NCI-H510A (cell line): ENCODE results near the gene USP43.
"Not testable (repeated sequence)": the region's sequence is repeated elsewhere in the genome, so short reads cannot be mapped to it uniquely, and the experiment has no call there.

Source experiments
- DNase-seq: peaks from one replicate; lab custom pipeline; 2025; lab: John Stamatoyannopoulos, UW

Gene USP43, protein sequence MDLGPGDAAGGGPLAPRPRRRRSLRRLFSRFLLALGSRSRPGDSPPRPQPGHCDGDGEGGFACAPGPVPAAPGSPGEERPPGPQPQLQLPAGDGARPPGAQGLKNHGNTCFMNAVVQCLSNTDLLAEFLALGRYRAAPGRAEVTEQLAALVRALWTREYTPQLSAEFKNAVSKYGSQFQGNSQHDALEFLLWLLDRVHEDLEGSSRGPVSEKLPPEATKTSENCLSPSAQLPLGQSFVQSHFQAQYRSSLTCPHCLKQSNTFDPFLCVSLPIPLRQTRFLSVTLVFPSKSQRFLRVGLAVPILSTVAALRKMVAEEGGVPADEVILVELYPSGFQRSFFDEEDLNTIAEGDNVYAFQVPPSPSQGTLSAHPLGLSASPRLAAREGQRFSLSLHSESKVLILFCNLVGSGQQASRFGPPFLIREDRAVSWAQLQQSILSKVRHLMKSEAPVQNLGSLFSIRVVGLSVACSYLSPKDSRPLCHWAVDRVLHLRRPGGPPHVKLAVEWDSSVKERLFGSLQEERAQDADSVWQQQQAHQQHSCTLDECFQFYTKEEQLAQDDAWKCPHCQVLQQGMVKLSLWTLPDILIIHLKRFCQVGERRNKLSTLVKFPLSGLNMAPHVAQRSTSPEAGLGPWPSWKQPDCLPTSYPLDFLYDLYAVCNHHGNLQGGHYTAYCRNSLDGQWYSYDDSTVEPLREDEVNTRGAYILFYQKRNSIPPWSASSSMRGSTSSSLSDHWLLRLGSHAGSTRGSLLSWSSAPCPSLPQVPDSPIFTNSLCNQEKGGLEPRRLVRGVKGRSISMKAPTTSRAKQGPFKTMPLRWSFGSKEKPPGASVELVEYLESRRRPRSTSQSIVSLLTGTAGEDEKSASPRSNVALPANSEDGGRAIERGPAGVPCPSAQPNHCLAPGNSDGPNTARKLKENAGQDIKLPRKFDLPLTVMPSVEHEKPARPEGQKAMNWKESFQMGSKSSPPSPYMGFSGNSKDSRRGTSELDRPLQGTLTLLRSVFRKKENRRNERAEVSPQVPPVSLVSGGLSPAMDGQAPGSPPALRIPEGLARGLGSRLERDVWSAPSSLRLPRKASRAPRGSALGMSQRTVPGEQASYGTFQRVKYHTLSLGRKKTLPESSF

GRCh38 chr17:9644910-9645751, at the start of gene USP43:
Gene USP43 (plus strand): TSS chr17:9645517. CDS start chr17:9645633, 116 bp downstream.
- peak; percentile 78 for DNase-seq

DNA sequence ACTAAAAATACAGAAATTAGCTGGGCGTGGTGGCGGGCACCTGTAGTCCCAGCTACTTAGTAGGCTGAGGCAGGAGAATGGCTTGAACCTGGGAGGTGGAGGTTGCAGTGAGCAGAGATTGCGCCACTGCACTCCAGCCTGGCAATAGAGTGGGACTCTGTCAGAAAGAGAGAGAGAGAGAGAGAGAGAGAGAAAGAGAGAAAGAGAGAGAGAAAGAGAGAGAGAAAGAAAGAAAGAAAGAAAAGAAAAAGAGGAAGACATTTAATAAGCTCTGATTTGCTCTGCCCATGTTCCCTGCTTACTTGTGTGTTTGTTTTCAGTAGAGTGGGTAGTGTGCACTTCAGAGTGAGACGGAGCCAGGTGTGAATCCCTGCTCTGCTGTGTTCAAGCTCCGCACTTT, 47.7 kb upstream of the USP43 start:
- DNase-seq = not testable (repeated sequence)

GRCh38 chr17:9598661-9599060, 46.7 kb upstream of the USP43 start:
- no peak for DNase-seq

- not testable (repeated sequence) for DNase-seq
These were observed 40.7 kb upstream of the USP43 start for GRCh38 chr17:9604583-9604982.

GRCh38 chr17:9606453-9606852, 38.9 kb upstream of the USP43 start:
- no peak for DNase-seq

DNA sequence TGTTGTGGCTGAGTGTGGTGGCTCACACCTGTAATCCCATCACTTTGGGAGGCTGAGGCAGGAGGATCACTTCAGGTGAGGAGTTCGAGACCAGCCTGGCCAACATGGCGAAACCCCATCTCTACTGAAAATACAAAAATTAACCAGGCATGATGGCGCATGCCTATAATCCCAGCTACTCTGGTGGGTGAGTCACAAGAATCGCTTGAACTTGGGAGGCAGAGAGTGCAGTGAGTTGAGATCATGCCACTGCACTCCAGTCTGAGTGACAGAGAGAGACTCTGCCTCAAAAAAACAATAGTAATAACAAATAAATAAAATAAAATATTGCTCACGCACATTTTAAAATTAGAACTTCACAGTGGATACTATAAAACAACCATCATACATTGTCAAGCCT, 38.3 kb upstream of the USP43 start:
- DNase-seq = not testable (repeated sequence)

DNA sequence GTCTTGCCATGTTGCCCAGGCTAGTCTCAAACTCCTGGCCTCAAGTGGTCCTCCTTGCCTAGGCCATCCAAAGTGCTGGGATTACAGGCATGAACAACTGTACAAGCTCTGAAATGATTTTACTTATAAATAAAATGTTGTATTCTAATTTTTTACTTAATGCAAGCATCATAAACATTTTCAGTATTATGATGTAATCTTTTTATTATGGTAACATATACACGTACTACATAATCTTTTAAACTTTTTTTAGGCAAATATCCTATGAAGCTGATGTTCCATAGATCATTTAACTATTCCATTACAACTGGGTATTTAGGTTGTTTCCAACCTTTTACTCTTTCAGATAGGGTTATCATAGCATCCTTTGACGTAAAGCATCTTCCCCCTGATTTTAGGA, 33.8 kb upstream of the USP43 start:
- no peak for DNase-seq

DNA sequence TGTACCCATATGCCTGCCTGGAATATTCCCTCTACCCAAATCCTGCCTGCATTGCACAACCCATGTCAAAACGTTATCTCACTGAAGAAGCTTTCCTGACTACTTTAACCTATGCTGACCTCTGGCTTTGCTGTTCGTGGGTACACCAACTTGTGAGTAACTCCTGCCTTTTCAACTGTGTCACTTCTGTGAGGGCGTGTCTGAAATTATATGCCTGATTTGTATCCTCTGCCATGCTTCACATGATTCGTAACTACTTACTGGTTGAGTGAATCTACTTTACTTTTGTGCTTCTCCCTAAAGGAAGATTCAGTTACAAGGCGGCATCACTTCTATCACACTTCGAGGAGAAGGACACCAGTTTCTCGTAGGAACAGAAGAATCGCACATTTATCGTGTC, 33.3 kb upstream of the USP43 start:
- DNase-seq = no peak

DNA sequence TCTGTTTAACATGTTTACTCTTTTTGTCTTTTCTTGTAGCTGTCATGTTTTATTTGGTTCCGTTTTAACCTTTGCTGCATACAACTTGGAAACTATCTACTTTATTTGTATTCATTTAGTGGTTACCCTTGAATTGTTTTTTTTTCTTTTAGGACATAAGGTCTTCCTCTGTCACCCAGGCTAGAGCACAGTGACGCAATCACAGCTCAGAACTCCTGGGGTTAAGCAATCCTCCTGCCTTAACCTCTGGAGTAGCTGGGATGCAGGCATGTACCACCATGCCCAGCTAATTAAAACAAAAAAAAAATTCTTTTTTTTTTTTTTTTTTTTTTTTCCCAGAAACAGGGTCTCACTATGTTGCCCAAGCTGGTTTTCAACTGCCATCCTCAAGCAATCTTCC, 29.8 kb upstream of the USP43 start:
- DNase-seq = no peak

GRCh38 chr17:9622961-9623360, 22.4 kb upstream of the USP43 start:
- DNase-seq = no peak

DNA sequence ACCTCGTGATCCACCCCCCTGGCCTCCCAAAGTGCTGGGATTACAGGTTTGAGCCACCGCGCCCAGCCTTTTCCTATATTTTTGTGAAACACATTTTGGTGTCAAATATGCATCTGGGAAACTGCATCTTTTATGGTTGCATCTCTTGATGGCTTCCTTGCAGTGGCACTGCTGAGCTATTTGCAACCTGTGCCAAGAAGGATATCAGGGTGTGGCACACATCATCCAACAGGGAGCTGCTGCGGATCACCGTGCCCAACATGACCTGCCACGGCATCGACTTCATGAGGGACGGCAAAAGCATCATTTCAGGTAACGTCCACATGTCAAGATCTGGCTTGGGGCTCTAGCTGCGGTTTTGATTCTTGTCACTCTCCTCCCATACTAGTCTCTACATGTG, 16.8 kb upstream of the USP43 start:
- DNase-seq = no peak

GRCh38 chr17:9632741-9633140, 12.6 kb upstream of the USP43 start:
- DNase-seq = no peak

GRCh38 chr17:9635340-9635739, 10.0 kb upstream of the USP43 start:
- DNase-seq = no peak

DNA sequence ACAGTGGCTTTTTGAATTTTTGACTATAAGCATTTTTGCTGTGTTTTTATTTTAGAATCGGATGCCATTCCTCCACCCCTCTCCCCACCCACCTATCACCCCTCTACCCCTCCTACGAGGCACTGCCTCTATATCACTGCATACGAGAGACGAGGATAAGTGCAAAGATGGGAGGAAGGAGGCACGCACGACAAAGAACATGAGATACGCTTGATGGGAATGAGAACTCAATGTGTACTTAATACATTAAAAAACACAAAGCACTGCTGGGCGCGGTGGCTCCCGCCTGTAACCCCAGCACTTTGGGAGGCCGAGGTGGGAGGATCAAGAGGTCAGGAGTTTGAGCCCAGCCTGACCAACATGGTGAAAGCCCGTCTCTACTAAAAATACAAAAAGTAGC, 8.8 kb upstream of the USP43 start:
- no peak for DNase-seq

DNA sequence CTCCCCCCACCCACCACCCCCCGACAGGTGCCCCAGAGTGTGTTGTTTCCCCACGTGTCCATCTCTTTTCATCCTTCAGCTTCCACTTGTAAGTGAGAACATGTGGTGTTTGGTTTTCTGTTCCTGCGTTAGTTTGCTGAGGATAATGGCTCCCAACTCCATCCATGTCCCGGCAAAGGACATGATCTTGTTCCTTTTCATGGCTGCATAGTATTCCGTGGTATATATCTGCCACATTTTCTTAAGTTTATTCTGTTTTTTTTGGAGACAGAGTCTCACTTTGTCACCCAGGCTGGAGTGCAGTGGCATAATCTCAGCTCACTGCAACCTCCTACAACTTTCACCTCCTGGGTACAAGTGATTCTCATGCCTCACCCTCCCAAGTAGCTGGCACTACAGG, 4.9 kb upstream of the USP43 start:
- not testable (repeated sequence) for DNase-seq

DNA sequence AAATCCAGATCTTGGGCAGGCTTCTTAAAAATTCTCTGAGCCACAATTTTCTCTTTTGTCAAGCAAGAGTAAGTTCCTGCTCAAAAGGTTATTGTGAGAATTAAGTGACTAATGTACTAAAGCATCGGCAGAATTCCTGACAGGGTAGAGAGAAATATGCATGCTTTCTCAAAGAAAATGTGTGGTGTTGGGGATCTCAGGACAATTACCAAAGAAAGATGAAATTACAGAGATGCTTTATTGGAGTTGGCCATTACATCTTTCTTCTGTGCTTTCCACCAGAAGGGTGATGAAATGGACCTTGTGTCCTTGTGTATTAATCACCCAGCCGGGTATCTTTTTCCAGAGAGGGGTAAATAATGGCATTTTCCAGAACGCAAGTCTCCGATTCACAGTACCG, 1.7 kb upstream of the USP43 start:
- DNase-seq = no peak

GRCh38 chr17:9645851-9646545, 681 bp downstream of the USP43 start:
- DNase-seq = peak; percentile 66

DNA sequence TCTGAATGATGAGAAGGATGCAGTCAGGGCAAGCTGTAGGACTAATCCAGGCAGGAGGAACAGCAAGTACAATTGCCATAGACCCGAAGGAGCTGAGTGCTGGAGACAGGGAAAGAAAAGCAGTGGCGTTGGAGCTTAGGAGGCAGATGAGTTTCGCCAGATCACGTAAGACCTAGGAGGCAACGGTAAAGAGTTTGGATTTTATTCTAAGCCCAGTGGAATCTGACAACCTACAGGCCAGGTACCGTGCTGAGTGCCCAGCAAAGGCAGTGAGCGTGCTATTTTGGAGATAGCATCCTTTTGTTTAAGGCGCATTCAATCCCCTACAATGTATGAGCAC, 1.2 kb downstream of the USP43 start:
- no peak for DNase-seq

DNA sequence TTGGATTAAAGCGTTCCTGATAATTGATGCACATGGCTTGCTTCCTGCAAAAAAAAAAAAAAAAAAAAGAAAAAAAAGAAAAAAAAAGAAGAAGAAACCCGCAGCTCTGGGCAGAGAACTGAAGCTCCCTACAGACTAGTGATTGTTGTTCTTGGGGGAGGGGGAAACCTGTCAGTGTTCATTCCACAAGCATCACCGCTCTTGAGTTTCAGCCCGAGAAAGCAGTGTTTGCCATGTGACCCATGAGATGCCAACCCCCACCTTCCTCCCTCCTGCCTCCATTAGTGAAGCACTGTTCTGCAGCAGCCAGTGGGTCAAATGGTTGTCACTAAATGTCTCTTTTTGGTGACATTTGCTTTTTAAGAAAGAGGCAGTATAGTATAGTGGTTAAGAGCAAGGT, 1.7 kb downstream of the USP43 start:
- no peak for DNase-seq

GRCh38 chr17:9648521-9649110, 3.3 kb downstream of the USP43 start:
- no peak for DNase-seq
